ENCODE measurements around the gene DNAH1. TPM values are rescaled to one million over a fixed set of nuclear protein-coding genes. Genes with fewer than 3 reads are reported as not detected.

Gene DNAH1
- polyA plus RNA-seq, 1 donor (not counting 4 experiments of a cell fraction or from before 2014, with no cell fraction given) = 0.33 TPM

DNA sequence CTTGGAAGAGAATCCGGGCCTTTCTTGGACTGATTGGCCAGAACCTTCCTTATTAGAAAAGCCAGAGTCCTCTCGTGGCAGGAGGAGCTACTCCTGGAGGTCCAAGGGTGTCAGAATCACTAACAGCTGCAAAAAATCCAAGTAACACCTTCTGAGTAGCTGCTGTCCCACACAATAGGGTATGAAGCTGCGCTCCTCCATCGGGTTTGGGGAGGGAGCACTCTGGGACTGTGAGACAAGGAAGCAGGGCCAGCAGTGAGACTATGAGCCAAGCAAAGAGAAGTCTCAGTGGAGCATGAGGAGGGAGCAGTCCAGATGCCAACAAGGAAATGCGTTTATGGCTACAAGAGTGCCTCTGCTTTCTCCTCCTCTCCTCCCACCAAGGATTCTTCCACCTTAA lies 107.1 kb downstream of the DNAH1 start:
- Histone ChIP-seq H3K4me2 (ENCODE audit: control insufficient read depth, extremely low read depth, insufficient read depth, low read depth, low read length) (no peak overlapping the region), H3K4me3 (ENCODE audit: control insufficient read depth in 2 of 3, extremely low read depth in 1 of 3, insufficient read depth in 2 of 3, low read depth in 1 of 3, low read length in 3 of 3) (no peak overlapping the region), H2AFZ (ENCODE audit: control insufficient read depth, low read length) (no peak overlapping the region), H3K27me3 (ENCODE audit: control insufficient read depth, extremely low read depth, insufficient read depth, low read length) (no peaks in the 10 kb centered on the region), H3K9ac (ENCODE audit: control insufficient read depth, extremely low read depth, insufficient read depth, low read length) (no peak overlapping the region), H3K9me1 (ENCODE audit: control insufficient read depth, extremely low read depth, insufficient read depth, low read length) (no peaks in the 10 kb centered on the region), H3K36me3 (ENCODE audit: control insufficient read depth in 2 of 2, extremely low read depth in 1 of 2, insufficient read depth in 2 of 2, low read length in 2 of 2) (peaks cover 1 to 4% of the 10 kb centered on the region in 2 experiments), H4K20me1 (ENCODE audit: control insufficient read depth, extremely low read depth, insufficient read depth, low read length) (no peaks in the 10 kb centered on the region), H3K9me3 (ENCODE audit: control insufficient read depth, low read depth, low read length) (no peaks in the 10 kb centered on the region), H3K27ac (ENCODE audit: control insufficient read depth, insufficient read depth, low read length) (no peak overlapping the region), H3K4me1 (ENCODE audit: control insufficient read depth, extremely low read depth, insufficient read depth, low read length) (no peaks in the 10 kb centered on the region), H3K79me2 (ENCODE audit: control insufficient read depth, insufficient read depth, low read length) (no peaks in the 10 kb centered on the region)
- no peak for TF ChIP-seq EZH2 (IDR thresholded peaks at IDR 0.05; ENCODE audit: low read length)
- TF ChIP-seq CTCF (optimal IDR thresholded peaks at IDR 0.05 in 1 of 3, IDR thresholded peaks at IDR 0.05 in 1 of 3, conservative IDR thresholded peaks at IDR 0.05 in 1 of 3; ENCODE audit: extremely low read depth in 1 of 3, insufficient read depth in 2 of 3, low read length in 3 of 3) = no peak
- dilution Hi-C loops (cut with MboI; ENCODE audit: extremely low pct_ligation_motif_present, low sequenced_read_pairs) = no loop called here
- no peak for DNase-seq (ENCODE audit: low read depth, low spot score)
- FAIRE-seq = peak; percentile 43

- H4K20me1 ChIP-seq (ENCODE audit: control insufficient read depth, extremely low read depth, insufficient read depth, low read length) = no peaks in the 10 kb centered on the region
- no peaks in the 10 kb centered on the region for H3K27me3 ChIP-seq (ENCODE audit: control insufficient read depth, extremely low read depth, insufficient read depth, low read length)
- H3K79me2 ChIP-seq (ENCODE audit: control insufficient read depth, insufficient read depth, low read length) = no peaks in the 10 kb centered on the region
- TF ChIP-seq EZH2 (IDR thresholded peaks at IDR 0.05; ENCODE audit: low read length) (no peak), CTCF (optimal IDR thresholded peaks at IDR 0.05 in 1 of 3, IDR thresholded peaks at IDR 0.05 in 1 of 3, conservative IDR thresholded peaks at IDR 0.05 in 1 of 3; ENCODE audit: extremely low read depth in 1 of 3, insufficient read depth in 2 of 3, low read length in 3 of 3) (peak; percentile 64 to 90 (median 78))
- peaks cover 1% of the 10 kb centered on the region for H3K4me1 ChIP-seq (ENCODE audit: control insufficient read depth, extremely low read depth, insufficient read depth, low read length)
- peak; percentile 93 for FAIRE-seq
- H3K36me3 ChIP-seq (ENCODE audit: control insufficient read depth in 2 of 2, extremely low read depth in 1 of 2, insufficient read depth in 2 of 2, low read length in 2 of 2) = no peaks in the 10 kb centered on the region
- no peak overlapping the region for H2AFZ ChIP-seq (ENCODE audit: control insufficient read depth, low read length)
- no peaks in the 10 kb centered on the region for H3K9me3 ChIP-seq (ENCODE audit: control insufficient read depth, low read depth, low read length)
- H3K9ac ChIP-seq (ENCODE audit: control insufficient read depth, extremely low read depth, insufficient read depth, low read length) = no peak overlapping the region
- peak overlapping the region; percentile 6 for H3K4me2 ChIP-seq (ENCODE audit: control insufficient read depth, extremely low read depth, insufficient read depth, low read depth, low read length)
- H3K4me3 ChIP-seq (ENCODE audit: control insufficient read depth in 2 of 3, extremely low read depth in 1 of 3, insufficient read depth in 2 of 3, low read depth in 1 of 3, low read length in 3 of 3) = no peak overlapping the region
- no peak for DNase-seq (ENCODE audit: low read depth, low spot score)
- H3K9me1 ChIP-seq (ENCODE audit: control insufficient read depth, extremely low read depth, insufficient read depth, low read length) = no peaks in the 10 kb centered on the region
- no peak overlapping the region for H3K27ac ChIP-seq (ENCODE audit: control insufficient read depth, insufficient read depth, low read length)
- dilution Hi-C loops (cut with MboI; ENCODE audit: extremely low pct_ligation_motif_present, low sequenced_read_pairs) = no loop called here
Observed at GRCh38 chr3:52428151-52429005, 112.3 kb downstream of the DNAH1 start.

Measured in keratinocyte (primary cell).